GM23338 (cell line): ENCODE data around the gene P3R3URF. TPM values are rescaled to one million over a fixed set of nuclear protein-coding genes. Genes with fewer than 3 reads are reported as not detected.

Experiments used
- ATAC-seq: fragments of 200-7000 bp; cut with Tn5 transposase; 3 replicates; pipeline ENCODE4 v1.9.1; 2020
- DNase-seq: peaks from one replicate; pipeline ENCODE4 v3.0.0-alpha.2; 2015; ENCODE audit warnings: low spot score
- H2AFZ ChIP-seq: fragments of 200-600 bp; sonication (generic); 2 replicates; pipeline ENCODE4 v1.8.0; 2016; ENCODE audit warnings: antibody characterized with exemption, mild to moderate bottlenecking, moderate library complexity
- H3F3A ChIP-seq: fragments of 200-600 bp; sonication (generic); replicated peaks from 2 replicates; pipeline ENCODE4 v1.8.0; 2017; ENCODE audit warnings: antibody characterized with exemption, mixed run types, low read depth
- H3K27ac ChIP-seq: fragments of 200-600 bp; sonication (generic); 2 replicates; pipeline ENCODE4 v1.6.1; 2016; ENCODE audit warnings: low read depth
- H3K27me3 ChIP-seq: fragments of 200-600 bp; sonication (generic); 2 replicates; pipeline ENCODE4 v1.8.0; 2016; ENCODE audit warnings: mild to moderate bottlenecking, mixed run types, moderate library complexity; ENCODE audit not compliant: insufficient read depth
- H3K36me3 ChIP-seq: fragments of 200-600 bp; sonication (generic); 2 replicates; pipeline ENCODE4 v1.8.0; 2016; ENCODE audit warnings: mild to moderate bottlenecking; ENCODE audit not compliant: insufficient read depth
- H3K4me1 ChIP-seq: fragments of 200-600 bp; sonication (generic); 2 replicates; pipeline ENCODE4 v1.8.0; 2016; ENCODE audit warnings: mild to moderate bottlenecking, moderate library complexity; ENCODE audit not compliant: insufficient read depth
- H3K4me2 ChIP-seq: fragments of 200-600 bp; sonication (generic); 2 replicates; pipeline ENCODE4 v1.7.1; 2017; ENCODE audit warnings: mixed run types
- H3K4me3 ChIP-seq: fragments of 200-600 bp; sonication (generic); 2 replicates; pipeline ENCODE4 v1.6.1; 2016; ENCODE audit warnings: mixed run types
- H3K79me2 ChIP-seq: fragments of 200-600 bp; sonication (generic); replicated peaks from 2 replicates; pipeline ENCODE4 v1.8.0; 2017; ENCODE audit warnings: mild to moderate bottlenecking; ENCODE audit not compliant: insufficient read depth
- H3K9me2 ChIP-seq: fragments of 200-600 bp; sonication (generic); 2 replicates; pipeline ENCODE4 v1.8.0; 2017; ENCODE audit not compliant: insufficient read depth
- H4K20me1 ChIP-seq: fragments of 200-600 bp; sonication (generic); replicated peaks from 2 replicates; pipeline ENCODE4 v1.8.0; 2017; ENCODE audit warnings: mild to moderate bottlenecking; ENCODE audit not compliant: insufficient read depth
- H3K27ac Mint-ChIP-seq: 2 replicates; pipeline ENCODE4 v1.8.0; 2020; ENCODE audit warnings: inconsistent platforms, mild to moderate bottlenecking, moderate library complexity, mixed read lengths
- H3K27me3 Mint-ChIP-seq: 3 replicates; pipeline ENCODE4 v1.8.0; 2022; ENCODE audit warnings: low read depth, mild to moderate bottlenecking, moderate library complexity, mixed read lengths, inconsistent platforms; ENCODE audit not compliant: insufficient read depth, poor library complexity
- H3K36me3 Mint-ChIP-seq: 3 replicates; pipeline ENCODE4 v1.8.0; 2021; ENCODE audit warnings: low read depth, mild to moderate bottlenecking, inconsistent platforms, moderate library complexity, mixed read lengths
- H3K4me1 Mint-ChIP-seq: 3 replicates; pipeline ENCODE4 v1.8.0; 2020; ENCODE audit warnings: mild to moderate bottlenecking, inconsistent platforms, mixed read lengths
- H3K4me3 Mint-ChIP-seq: 3 replicates; pipeline ENCODE4 v1.8.0; 2021; ENCODE audit warnings: moderate library complexity, mild to moderate bottlenecking, inconsistent platforms, mixed read lengths
- H3K9me3 Mint-ChIP-seq: 3 replicates; pipeline ENCODE4 v1.8.0; 2020; ENCODE audit warnings: moderate library complexity, mild to moderate bottlenecking, inconsistent platforms, mixed read lengths
- CREB1 ChIP-seq: fragments of 250-450 bp; sonication (Bioruptor Pico); IDR thresholded peaks from 2 replicates; pipeline ENCODE4 v1.5.0; 2020; ENCODE audit warnings: low read depth, mild to moderate bottlenecking, moderate library complexity
- EZH2phosphoT487 ChIP-seq: fragments of 200-600 bp; sonication (generic); IDR thresholded peaks from one replicate; pipeline ENCODE4 v1.8.1; 2018; ENCODE audit warnings: antibody characterized with exemption; ENCODE audit not compliant: unreplicated experiment
- STAT1 ChIP-seq: IDR thresholded peaks from one replicate; pipeline ENCODE4 v1.6.1; 2016; ENCODE audit warnings: antibody characterized with exemption; ENCODE audit not compliant: unreplicated experiment
- polyA plus RNA-seq: library from polyadenylated mRNA; unstranded; fragments of >200 nt; fragmentation: Nextera tagmentation; extraction: Ambion mirVana; gene quantifications from 2 replicates; pipeline ENCODE4 v1.2.1, GENCODE V29; 2016
- total RNA-seq: library from RNA; depleted of rRNA; stranded (reverse); fragments of >200 nt; shearing (Covaris generic); gene quantifications from 2 replicates; pipeline ENCODE4 v1.2.3, GENCODE V29; 2014
- TF ChIP-seq, protein P1 (sequence below): IDR thresholded peaks from 2 replicates; pipeline ENCODE4 v1.6.1; 2016; ENCODE audit warnings: antibody characterized with exemption
- TF ChIP-seq, protein P2 (sequence below): fragments of 250-450 bp; sonication (Bioruptor Pico); IDR thresholded peaks from 2 replicates; pipeline ENCODE4 v1.5.0; 2020; ENCODE audit warnings: mild to moderate bottlenecking, moderate library complexity

Gene P3R3URF
- total and polyA plus RNA-seq, 2 experiments from 2014 or later: not detected

DNA sequence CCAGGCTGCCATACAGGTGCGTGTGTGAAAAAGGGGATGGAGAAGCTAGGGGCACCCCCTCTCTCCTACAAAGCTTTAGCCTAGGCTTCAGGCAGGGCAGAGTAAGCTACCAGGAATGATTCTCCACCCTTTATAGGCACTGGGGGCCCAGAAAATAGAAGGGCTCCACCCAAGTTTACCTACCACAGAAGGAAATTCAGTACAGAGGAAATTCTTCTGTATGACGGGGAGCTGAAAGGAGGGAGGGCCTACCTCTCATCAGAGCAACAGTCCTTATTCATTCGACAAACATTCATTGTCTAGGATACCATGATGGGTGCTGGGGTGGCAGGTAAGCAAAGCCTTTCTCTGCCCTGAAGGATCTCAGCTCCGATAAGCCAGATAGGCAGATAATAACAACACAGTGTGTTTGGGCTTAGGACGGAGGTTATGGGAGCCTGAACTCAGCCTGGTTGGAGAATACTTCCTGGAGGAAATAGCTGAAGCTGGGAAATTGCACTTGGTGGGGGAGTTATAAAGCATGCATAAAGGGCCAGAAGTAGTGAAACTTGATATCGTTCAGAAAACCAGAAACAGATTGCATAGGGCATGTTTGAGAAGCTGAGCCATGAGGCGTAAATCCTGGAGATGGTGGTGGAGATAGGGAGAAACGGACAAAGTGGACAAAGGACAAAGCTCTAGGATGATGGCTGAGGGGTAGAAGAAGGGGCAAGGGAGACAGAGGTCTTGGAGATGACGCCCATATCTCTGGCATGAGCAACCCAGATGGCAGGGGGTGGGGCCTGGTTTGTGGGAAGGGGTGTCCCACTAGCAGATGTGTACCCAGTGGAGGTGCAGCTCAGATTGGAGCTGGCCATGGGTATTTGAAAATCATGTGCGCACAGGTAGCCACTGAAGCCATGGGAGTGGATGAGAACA is 5.3 kb upstream of the P3R3URF start:
- Histone ChIP-seq H2AFZ (no peak overlapping the region), H3K36me3 (no peaks in the 10 kb centered on the region), H3K9me2 (no peaks in the 10 kb centered on the region), H3K27ac (no peak overlapping the region), H3K4me2 (no peak overlapping the region), H3K27me3 (0 out of 2 replicates have a peak, but pooled peaks cover 6% of the 10 kb centered on the region), H3K4me1 (no peaks in the 10 kb centered on the region; the same call in 1 of the 2 replicates), H3F3A (no peaks in the 10 kb centered on the region), H3K79me2 (no peaks in the 10 kb centered on the region), H4K20me1 (no peaks in the 10 kb centered on the region), H3K4me3 (no peak overlapping the region)
- H3K27ac Mint-ChIP-seq: no peak overlapping the region
- H3K9me3 Mint-ChIP-seq: no peaks in the 10 kb centered on the region
- H3K4me3 Mint-ChIP-seq: no peak overlapping the region; the same call in 2 of the 3 replicates
- no peak for DNase-seq
- no peak for TF ChIP-seq STAT1
- TF ChIP-seq, protein P1, sequence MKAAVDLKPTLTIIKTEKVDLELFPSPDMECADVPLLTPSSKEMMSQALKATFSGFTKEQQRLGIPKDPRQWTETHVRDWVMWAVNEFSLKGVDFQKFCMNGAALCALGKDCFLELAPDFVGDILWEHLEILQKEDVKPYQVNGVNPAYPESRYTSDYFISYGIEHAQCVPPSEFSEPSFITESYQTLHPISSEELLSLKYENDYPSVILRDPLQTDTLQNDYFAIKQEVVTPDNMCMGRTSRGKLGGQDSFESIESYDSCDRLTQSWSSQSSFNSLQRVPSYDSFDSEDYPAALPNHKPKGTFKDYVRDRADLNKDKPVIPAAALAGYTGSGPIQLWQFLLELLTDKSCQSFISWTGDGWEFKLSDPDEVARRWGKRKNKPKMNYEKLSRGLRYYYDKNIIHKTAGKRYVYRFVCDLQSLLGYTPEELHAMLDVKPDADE: no peak
- TF ChIP-seq CREB1 (CRISPR knock-in tag): no peak
- TF ChIP-seq, protein P2, sequence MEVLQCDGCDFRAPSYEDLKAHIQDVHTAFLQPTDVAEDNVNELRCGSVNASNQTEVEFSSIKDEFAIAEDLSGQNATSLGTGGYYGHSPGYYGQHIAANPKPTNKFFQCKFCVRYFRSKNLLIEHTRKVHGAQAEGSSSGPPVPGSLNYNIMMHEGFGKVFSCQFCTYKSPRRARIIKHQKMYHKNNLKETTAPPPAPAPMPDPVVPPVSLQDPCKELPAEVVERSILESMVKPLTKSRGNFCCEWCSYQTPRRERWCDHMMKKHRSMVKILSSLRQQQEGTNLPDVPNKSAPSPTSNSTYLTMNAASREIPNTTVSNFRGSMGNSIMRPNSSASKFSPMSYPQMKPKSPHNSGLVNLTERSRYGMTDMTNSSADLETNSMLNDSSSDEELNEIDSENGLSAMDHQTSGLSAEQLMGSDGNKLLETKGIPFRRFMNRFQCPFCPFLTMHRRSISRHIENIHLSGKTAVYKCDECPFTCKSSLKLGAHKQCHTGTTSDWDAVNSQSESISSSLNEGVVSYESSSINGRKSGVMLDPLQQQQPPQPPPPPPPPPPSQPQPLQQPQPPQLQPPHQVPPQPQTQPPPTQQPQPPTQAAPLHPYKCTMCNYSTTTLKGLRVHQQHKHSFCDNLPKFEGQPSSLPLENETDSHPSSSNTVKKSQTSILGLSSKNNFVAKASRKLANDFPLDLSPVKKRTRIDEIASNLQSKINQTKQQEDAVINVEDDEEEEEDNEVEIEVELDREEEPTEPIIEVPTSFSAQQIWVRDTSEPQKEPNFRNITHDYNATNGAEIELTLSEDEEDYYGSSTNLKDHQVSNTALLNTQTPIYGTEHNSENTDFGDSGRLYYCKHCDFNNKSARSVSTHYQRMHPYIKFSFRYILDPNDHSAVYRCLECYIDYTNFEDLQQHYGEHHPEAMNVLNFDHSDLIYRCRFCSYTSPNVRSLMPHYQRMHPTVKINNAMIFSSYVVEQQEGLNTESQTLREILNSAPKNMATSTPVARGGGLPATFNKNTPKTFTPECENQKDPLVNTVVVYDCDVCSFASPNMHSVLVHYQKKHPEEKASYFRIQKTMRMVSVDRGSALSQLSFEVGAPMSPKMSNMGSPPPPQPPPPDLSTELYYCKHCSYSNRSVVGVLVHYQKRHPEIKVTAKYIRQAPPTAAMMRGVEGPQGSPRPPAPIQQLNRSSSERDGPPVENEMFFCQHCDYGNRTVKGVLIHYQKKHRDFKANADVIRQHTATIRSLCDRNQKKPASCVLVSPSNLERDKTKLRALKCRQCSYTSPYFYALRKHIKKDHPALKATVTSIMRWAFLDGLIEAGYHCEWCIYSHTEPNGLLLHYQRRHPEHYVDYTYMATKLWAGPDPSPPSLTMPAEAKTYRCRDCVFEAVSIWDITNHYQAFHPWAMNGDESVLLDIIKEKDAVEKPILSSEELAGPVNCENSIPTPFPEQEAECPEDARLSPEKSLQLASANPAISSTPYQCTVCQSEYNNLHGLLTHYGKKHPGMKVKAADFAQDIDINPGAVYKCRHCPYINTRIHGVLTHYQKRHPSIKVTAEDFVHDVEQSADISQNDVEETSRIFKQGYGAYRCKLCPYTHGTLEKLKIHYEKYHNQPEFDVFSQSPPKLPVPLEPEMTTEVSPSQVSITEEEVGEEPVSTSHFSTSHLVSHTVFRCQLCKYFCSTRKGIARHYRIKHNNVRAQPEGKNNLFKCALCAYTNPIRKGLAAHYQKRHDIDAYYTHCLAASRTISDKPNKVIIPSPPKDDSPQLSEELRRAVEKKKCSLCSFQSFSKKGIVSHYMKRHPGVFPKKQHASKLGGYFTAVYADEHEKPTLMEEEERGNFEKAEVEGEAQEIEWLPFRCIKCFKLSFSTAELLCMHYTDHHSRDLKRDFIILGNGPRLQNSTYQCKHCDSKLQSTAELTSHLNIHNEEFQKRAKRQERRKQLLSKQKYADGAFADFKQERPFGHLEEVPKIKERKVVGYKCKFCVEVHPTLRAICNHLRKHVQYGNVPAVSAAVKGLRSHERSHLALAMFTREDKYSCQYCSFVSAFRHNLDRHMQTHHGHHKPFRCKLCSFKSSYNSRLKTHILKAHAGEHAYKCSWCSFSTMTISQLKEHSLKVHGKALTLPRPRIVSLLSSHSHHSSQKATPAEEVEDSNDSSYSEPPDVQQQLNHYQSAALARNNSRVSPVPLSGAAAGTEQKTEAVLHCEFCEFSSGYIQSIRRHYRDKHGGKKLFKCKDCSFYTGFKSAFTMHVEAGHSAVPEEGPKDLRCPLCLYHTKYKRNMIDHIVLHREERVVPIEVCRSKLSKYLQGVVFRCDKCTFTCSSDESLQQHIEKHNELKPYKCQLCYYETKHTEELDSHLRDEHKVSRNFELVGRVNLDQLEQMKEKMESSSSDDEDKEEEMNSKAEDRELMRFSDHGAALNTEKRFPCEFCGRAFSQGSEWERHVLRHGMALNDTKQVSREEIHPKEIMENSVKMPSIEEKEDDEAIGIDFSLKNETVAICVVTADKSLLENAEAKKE (CRISPR knock-in tag): no peak
- no peak for TF ChIP-seq EZH2phosphoT487
- no peaks in the 10 kb centered on the region for H3K36me3 Mint-ChIP-seq
- ATAC-seq: no peak
- H3K27me3 Mint-ChIP-seq: peaks cover 7% of the 10 kb centered on the region
- H3K4me1 Mint-ChIP-seq: peaks cover 7% of the 10 kb centered on the region; the same call in 2 of the 3 replicates
